Smooth muscle cell of the brain vasculature (primary cell): ENCODE results near the gene SLC25A18.
"Not testable (repeated sequence)": the region's sequence is repeated elsewhere in the genome, so short reads cannot be mapped to it uniquely, and the experiment has no call there.

Experiments
- DNase-seq: peaks from one replicate; pipeline ENCODE4 v3.0.0-alpha.2; 2012; ENCODE audit warnings: low read depth, low spot score

SLC25A18 gene

DNA sequence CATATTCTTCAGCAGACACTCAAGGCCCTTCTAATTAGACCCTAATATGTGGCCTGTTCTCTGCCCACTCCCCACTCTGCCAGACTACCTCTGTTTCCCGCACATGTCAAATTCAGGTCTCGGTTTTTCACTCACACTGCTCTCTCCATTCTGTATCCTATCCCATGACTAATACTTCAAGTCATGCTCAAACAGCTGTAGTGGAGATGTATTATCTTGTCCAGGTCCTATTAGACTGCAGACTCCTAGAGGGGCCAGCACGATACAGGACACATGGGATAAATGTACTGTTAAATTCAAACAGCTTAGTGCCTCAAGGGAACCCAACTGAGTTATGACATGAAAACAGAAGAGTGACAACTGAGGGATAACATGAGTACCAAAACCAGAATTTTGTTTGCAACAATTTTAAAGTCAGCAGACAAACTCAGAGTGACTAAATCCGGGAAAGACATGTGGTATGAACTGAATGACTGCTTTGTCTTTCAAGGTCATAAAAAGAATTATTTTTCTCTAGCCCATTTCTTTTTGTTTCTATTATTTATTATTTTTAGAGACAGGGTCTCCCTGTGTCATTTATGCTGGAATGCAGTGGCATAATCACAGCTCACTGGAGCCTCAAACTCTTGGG lies 44.7 kb downstream of the SLC25A18 start:
- DNase-seq: no peak

DNA sequence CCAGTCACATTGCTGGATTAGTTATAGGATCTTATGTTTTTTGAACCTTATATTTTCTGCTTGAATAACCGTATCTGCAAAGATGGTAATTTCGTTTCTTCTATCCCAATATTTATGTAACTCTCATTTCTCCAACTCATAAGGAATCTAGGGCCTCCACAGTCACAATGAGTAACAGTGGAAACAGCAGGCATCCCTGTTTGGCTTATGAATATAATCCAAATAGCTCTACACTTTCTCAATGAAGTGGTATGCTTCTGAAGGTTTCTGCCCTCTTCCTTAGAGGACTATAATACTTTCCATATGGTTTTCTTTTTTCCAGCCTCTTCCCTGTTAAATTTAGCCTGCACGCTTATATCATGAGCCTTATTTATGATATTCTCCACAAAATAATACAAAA lies 48.8 kb downstream of the SLC25A18 start:
- no peak for DNase-seq

DNA sequence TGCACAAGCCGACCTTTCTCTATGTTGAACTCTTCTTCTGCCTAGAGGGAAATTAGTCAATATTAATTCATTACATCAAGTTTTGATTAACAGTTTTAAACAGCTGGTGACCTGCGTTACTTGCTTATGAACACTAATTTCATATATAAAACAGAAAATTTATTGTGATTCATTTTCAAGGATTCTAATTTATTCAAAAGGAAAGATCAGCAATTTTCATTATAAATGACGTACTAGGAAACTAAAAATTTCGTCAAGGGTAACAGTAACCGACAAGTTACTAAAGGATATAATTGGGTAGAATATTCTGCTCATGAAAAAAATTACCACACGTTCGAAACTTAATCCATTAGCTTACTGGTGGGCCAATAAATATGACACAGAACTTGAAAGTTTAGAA lies 50.0 kb downstream of the SLC25A18 start:
- no peak for DNase-seq

DNA sequence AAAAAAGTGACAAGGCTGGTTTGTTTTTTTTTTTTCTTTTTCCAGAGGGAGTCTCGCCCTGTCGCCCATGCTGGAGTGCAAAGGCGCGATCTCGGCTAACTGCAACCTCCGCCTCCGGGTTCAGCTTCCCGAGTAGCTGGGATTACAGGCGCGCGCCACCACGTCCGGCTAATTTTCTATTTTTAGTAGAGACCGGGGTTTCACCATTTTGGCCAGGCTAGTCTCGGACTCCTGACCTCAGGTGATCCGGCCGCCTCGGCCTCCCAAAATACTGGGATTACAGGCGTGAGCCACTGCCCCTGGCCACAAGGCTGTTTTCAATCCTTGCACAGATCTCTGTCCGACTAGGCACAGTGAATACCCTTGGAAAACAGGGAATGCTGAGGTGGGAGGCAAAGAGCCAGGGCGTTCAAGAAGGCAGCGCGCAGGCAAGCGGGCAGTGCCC lies 64.7 kb downstream of the SLC25A18 start:
- no peak for DNase-seq

DNA sequence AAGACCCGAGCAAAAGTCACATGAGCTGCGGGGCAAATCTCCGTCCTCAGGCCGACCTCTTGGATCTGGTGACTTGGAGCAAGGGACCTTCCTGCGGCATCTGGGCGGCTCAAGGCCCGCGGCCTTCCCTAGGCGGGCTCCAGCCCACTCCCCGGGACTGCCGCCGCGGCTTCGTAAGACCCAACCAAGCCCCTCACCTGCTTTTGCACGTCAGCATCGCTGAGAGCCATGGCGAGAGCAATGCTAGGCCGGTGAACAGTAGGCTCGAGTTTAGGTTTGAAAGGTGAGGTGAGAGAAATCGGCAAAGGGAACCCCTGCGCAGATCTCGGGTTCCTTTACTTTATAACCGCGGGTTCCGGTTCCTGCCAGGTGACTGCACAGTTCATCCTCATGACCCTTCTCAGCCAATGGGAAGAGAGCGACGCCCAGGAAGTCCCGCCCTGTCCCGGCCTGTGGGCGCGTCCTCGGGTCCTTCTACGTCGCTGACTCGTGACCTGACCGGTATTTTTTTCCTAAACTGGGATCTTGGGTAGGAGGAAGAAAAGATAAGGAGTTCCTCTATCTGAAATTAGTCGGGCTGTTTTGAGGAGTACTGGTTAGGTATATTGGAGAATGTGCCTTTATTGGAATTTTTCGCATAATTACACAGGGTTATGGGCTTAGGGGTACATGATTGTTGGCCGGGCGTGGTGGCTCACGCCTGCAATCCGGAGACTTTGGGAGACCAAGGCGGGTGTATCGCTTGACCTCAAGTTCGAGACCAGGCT lies 65.3 kb downstream of the SLC25A18 start, which contains the start of gene ATP6V1E1:
ATP6V1E1 (minus strand) TSS at position 344 of the 767 bp plus-strand sequence; CDS start at position 230, 114 bp downstream.
- DNase-seq: peak; percentile 94

DNA sequence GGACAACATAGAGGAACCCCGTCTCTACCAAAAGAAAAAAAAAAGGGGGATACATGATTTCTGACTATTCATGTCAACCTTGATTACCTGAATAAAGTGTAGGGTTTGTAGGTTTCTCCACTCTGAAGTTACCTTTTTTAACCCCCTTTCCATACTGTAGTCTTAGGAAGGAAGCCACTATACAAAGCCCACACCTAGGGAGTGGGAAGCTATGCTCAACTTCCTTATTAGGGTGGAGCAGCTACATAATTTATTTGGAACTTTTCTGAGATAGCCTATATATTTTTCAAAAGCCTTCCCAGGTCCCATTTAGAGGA lies 65.8 kb downstream of the SLC25A18 start:
- no peak for DNase-seq

DNA sequence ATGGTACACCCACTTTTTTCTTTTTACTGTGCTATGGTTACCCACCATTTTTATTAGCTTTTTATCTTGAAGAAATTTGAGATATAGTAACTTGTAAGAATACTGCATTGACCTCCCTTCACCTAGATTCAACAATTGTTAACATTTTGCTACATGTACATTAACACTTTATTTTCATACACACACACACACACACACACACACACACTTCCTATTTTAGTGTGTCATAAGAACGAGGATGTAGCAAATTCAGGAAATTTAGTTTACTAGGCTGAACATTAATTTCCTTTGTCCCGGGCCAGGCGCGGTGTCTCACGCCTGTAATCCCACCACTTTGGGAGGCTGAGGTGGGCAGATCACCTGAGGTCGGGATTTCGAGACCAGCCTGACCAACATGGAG lies 66.3 kb downstream of the SLC25A18 start:
- no peak for DNase-seq

DNA sequence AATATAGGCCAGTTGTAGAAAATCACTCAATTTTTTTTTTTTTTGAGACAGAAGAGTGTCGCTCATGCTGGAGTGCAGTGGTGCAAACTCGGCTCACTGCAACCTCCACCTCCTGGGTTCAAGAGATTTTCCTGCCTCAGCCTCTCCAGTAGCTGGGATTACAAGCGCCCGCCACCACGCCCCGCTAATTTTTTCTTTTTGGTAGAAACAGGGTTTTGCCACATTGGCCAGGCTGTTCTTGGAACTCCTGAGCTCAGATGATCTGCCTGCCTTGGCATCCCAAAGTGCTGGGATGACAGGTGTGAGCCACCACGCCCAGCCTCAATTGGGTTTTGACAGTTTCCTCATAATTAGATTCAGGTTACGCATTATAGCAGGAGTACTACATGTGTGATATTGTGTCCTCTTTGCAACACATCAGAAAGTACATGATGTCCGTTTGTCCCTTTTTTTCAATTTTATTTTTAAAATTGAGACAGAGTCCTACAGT lies 67.8 kb downstream of the SLC25A18 start:
- DNase-seq: no peak

DNA sequence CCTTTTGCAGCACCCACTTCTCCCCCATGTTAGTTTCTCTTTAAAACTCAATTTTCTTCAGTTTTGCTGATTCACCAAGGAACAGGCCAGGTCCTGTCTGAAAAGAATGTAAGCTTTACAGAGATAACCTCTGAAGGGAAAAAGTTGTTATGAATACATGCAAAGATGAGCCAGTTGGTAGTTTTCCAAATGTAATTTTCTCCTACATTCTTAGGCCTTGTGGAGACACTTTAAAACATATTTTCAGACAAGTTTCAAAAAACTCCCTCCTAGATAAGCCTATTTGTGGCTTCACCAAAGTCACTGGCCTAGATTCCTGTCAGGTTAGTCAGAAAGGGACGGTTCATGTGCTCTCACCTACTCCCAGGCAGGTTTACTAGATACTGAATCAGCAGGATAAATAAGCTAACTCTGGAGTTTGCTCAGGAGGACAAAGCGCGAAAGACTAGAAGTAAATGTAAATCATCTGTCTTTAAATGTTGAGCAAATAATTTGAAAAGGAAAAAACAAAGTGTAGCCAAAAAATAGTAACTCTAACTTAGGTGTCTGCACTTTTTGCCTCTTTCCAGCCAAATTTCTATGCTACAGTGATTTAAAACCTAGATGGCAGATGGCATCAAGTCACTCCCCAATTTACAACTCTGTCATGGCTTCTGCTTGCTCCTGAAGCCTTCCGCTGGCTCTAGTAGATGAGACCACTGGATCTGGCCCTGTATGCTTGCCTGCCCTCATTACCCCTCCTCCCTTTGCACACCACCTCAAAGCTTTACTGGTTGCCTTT lies 70.1 kb downstream of the SLC25A18 start:
- no peak for DNase-seq

DNA sequence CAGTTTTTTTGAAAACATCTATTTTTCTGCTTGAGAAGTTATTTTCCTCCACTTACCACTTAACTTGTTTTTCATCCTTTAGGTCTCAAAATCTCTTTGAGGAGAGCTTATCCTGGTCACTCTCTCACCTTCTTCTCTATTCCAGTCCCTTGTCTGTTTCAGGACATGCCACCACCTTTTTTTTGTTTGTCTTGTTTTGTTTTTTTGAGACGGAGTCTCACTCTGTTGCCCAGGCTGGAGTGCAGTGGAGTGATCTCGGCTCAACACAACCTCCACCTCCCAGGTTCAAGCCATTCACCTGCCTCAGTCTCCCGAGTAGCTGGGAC lies 70.7 kb downstream of the SLC25A18 start:
- DNase-seq: no peak

DNA sequence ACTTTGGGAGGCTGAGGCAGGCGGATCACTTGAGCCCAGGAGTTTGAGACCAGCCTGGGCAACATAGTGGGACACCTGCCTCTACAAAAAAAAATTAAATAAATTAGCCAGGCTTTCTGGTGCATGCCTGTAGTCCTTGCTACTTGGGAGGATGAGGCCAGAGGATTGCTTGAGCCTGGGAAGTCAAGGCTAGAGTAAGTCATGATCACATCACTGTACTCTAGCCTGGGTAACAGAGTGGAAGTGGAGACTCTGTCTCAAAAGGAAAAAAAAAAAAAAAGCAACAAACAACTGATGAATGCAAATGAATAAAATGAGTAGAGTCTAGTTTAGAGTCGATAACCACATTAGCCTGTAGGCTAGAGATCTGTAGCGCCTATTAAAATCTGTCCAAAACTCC lies 71.4 kb downstream of the SLC25A18 start:
- DNase-seq: no peak

DNA sequence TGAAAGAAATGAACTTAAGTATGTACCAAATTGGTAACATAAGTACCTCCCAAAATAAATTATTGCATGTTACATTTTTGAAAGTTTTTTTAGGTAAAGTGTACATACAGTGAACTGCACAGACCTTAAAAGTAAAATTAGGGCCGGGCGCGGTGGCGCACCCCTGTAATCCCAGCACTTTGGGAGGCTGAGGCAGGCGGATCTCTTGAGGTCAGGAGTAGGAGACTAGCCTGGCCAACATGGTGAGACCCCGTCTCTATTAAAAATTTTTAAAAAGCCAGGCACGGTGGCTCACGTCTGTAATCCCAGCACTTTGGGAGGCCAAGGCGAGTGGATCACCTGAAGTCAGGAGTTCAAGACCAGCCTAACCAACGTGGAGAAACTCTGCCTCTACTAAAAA lies 73.6 kb downstream of the SLC25A18 start:
- not testable (repeated sequence) for DNase-seq

DNA sequence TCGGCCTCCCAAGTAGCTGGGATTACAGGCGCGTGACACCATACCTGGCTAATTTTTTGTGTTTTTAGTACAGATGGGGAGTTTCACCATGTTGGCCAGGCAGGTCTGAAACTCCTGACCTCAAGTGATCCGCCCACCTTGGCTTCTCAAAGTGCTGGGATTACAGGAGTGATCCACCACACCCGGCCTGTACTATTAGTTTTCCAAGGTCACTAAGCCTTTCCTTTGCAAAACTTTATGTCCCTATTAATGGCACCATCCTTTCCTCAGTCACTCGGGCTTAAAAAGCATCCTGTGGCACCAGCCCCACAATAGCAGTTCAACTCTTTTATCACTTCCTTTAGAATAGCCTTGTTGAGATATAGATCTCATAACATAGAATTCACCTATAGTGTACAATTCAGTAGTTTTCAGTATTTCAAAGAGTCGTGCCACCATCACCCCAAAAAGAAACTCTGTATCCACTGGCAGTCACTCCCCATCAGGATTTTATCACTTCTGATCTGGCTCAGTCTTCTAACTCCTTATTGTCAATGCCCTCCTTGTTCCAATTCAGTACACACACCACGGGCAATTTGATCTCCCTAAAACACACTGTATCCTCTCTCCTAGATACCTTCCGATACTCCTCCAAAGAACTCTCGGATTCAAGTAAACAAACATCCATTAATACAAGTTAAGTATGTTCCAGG lies 74.3 kb downstream of the SLC25A18 start:
- DNase-seq: no peak

DNA sequence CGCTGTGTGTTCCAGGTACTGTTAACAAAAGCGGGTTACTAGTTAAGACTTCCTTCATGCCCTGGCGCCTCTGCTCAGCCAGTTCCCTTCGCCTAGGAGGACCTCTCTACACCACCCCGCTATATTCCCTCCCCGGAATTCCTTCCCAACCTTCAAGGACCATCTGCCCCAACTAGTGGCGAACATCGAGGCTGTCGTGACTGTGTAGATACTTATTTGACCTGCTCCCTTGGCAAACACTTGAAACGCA lies 74.8 kb downstream of the SLC25A18 start:
- DNase-seq: no peak

DNA sequence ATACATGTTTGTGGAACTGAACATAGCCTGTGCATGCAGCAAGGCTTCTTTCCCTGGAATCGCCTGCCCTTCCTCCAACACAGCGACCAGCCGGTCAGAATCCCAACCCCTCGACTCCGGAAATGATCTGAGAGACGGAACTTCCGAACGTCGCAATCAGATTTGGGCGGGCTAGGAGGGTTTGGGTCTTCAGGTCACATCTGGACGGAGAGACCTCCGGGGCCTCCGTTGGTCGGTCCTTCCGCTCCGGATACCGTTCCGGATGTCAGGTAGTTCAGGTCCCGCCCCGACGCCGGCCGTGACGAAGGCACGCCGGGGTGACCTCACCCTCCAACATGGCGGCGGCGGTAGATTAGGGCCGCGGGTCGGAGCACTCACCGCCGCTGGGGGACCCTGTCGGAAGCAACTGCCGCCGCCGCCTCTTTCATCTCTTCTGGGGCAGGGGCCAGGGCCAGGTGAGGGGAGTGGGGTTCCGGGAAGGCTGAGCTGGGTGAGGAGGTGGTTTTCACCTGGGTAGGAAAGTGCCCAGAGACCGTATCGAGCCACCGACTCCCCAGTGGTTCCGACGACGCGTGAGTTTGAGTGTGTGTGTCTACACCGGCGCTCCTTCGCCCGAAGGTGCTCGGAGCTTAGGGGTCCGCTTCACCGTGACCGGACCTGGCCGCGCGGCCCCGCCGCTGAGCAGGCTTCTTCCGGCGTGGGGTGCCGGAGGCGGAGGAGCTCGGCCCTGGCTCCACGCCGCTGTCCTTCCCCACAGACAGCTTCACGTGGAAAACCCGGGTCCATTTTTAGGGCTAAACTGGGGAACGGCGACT lies 75.3 kb downstream of the SLC25A18 start, which contains the start of gene BCL2L13:
BCL2L13 (plus strand) TSS at position 326 of the 815 bp plus-strand sequence. CDS start 16,955 bp downstream, outside the sequence.
- peak; percentile 69 for DNase-seq

DNA sequence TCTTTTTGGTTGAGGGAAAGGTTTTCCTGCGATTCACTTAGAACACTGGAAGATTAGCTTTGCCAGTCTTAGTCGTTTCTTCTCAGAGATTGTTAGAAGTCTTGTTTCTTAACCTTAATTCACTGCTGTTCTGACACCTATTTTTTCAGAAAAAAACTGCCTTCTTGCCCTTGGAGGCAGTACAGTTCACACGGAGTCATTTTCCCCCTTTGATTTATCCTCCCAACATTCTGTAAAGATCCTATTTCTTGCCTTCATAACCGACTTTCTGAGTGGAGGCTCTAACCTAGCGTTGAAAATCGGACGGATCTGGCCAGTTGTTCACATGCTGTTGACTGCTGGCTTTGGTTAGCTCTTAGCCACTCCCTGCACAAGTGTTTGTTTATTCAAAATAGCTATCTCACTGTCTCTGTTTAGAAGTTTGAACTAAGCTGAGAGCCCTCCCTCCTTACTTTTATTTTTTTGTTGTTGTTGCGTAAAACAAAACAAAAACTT lies 76.0 kb downstream of the SLC25A18 start:
- DNase-seq: peak; percentile 24
